Heart left ventricle (tissue), 13 donors: Measurements from ENCODE around the gene EZH1.

ENCODE experiments used
- CTCF ChIP-seq, 12 donors: fragments of 200-600 bp; sonication (generic) in 4 of 12; IDR thresholded peaks; one replicate each; pipeline versions ENCODE4 v1.5.0 to v1.8.0; 2018 to 2022; ENCODE audit warnings: antibody characterized with exemption in 12 of 12, mild to moderate bottlenecking in 5 of 12
- POLR2A ChIP-seq, 2 donors: fragments of 450-650 bp; IDR thresholded peaks; one replicate each; pipeline ENCODE4 v1.6.1; 2017; ENCODE audit warnings: antibody characterized with exemption in 2 of 2, mild to moderate bottlenecking in 2 of 2, moderate library complexity in 2 of 2
- donor health status: ischemic (EF 13 %, LVEDD 7.1; RV severe dilation, severe dysfunction).
- donor health status: DM: no; HTN: yes; CAD: no.
- donor health status: DM: no; HTN: no; CAD: no.
- donor health status: ischemic (EF 25% LVEDD 6.9; RV normal size, moderate dysfunction).
- donor health status: ischemic (EF 25% LVEDD 5.7; RV mildly dilated, moderate dysfunction).
- donor health status: ischemic (EF 35%, LVEDD 5.7; RV mildly dilated, moderate dysfunction).
- donor health status: nonischemic (EF 11% LVEDD 7.7; RV severe dilation, severe dysfunction).
- donor health status: DM: yes; HTN: yes; CAD: no.
- donor health status: PGD.
- donor health status: ischemic (EF 29% LVEDD 5.4; RV normal size, mild dysfunction).
- donor health status: nonischemic (EF 23%, LVEDD 6.1; RV moderate dilation, normal function).

GRCh38 chr17:42692489-42692888 lies 52.4 kb downstream of the EZH1 start:
- TF ChIP-seq CTCF (IDR thresholded peaks at IDR 0.05) (no peak), POLR2A (IDR thresholded peaks at IDR 0.05) (no peak)
